ENCODE results near the gene CMTM7. TPM values are rescaled to one million over a fixed set of nuclear protein-coding genes. Genes with fewer than 3 reads are reported as not detected.

The CMTM7 gene
- total RNA-seq, 3 donors from 2014 or later = 3.6 to 5.1 (median 4.8) TPM

- Histone ChIP-seq H3K4me1 (ENCODE audit: low read depth) (no peaks in the 10 kb centered on the region), H3K4me3 (no peak overlapping the region), H3K36me3 (ENCODE audit: low read depth) (no peaks in the 10 kb centered on the region), H3K9me3 (no peaks in the 10 kb centered on the region)
- no peak for DNase-seq
- ATAC-seq = no peak
- intact Hi-C loops (cut with DNase I, micrococcal nuclease) = no loop called here
- TF ChIP-seq CTCF (IDR thresholded peaks at IDR 0.05) = no peak
Observed at GRCh38 chr3:32410367-32411246, 19.0 kb downstream of the CMTM7 start.

- Histone ChIP-seq H3K9me3 (no peaks in the 10 kb centered on the region), H3K4me1 (ENCODE audit: low read depth) (no peaks in the 10 kb centered on the region), H3K4me3 (no peak overlapping the region), H3K36me3 (ENCODE audit: low read depth) (no peaks in the 10 kb centered on the region)
- intact Hi-C loops (cut with DNase I, micrococcal nuclease) = no loop called here
- no peak for DNase-seq
- no peak for ATAC-seq
- no peak for TF ChIP-seq CTCF (IDR thresholded peaks at IDR 0.05)
Observed at GRCh38 chr3:32411442-32411841, 19.8 kb downstream of the CMTM7 start.

GRCh38 chr3:32412887-32413286, 21.2 kb downstream of the CMTM7 start:
- no peaks in the 10 kb centered on the region for H3K36me3 ChIP-seq (ENCODE audit: low read depth)
- H3K4me3 ChIP-seq = no peak overlapping the region
- DNase-seq (no peak), ATAC-seq (no peak)
- H3K4me1 ChIP-seq (ENCODE audit: low read depth) = no peaks in the 10 kb centered on the region
- no peak for TF ChIP-seq CTCF (IDR thresholded peaks at IDR 0.05)
- intact Hi-C loops (cut with DNase I, micrococcal nuclease) = no loop called here
- H3K9me3 ChIP-seq = no peaks in the 10 kb centered on the region

GRCh38 chr3:32413845-32414521, 22.3 kb downstream of the CMTM7 start:
- Histone ChIP-seq H3K4me1 (ENCODE audit: low read depth) (no peaks in the 10 kb centered on the region), H3K4me3 (no peak overlapping the region), H3K9me3 (no peaks in the 10 kb centered on the region), H3K36me3 (ENCODE audit: low read depth) (no peaks in the 10 kb centered on the region)
- intact Hi-C loops (cut with DNase I, micrococcal nuclease) = no loop called here
- ATAC-seq (no peak), DNase-seq (no peak)
- no peak for TF ChIP-seq CTCF (IDR thresholded peaks at IDR 0.05)

- peak in 1 of 3 donors; percentile 49 for DNase-seq
- Histone ChIP-seq H3K36me3 (ENCODE audit: low read depth) (no peaks in the 10 kb centered on the region), H3K4me3 (no peak overlapping the region), H3K9me3 (no peaks in the 10 kb centered on the region), H3K4me1 (ENCODE audit: low read depth) (peaks cover under 1% of the 10 kb centered on the region)
- intact Hi-C loops (cut with DNase I, micrococcal nuclease) = no loop called here
- no peak for TF ChIP-seq CTCF (IDR thresholded peaks at IDR 0.05)
- ATAC-seq = peak; percentile 79
Observed at GRCh38 chr3:32414522-32415202, 23.0 kb downstream of the CMTM7 start.

Data from mucosa of descending colon (tissue), 3 donors.